Stimulated activated memory B cell treated with anti-CD40 and anti-IgM and Interleukin-4, amounts not matched to agents 10 μg/mL and 1 μg/mL and 100 μg/mL, for 72 hours (primary cell): Measurements from ENCODE around the gene PPP3CA.

Experiments
- ATAC-seq: fragments of 150-1000 bp; cut with Tn5 transposase; 2 replicates; pipeline ENCODE4 v1.10.0; 2021
- H3K27ac Mint-ChIP-seq: one replicate; pipeline ENCODE4 v1.8.0; 2022; ENCODE audit warnings: mild to moderate bottlenecking, mixed read lengths
- H3K27me3 Mint-ChIP-seq: one replicate; pipeline ENCODE4 v1.8.0; 2022; ENCODE audit warnings: mixed read lengths
- H3K36me3 Mint-ChIP-seq: one replicate; pipeline ENCODE4 v1.8.0; 2022; ENCODE audit warnings: mixed read lengths
- H3K4me1 Mint-ChIP-seq: one replicate; pipeline ENCODE4 v1.8.0; 2022; ENCODE audit warnings: mixed read lengths
- H3K4me3 Mint-ChIP-seq: one replicate; pipeline ENCODE4 v1.8.0; 2022; ENCODE audit warnings: mild to moderate bottlenecking, moderate library complexity, mixed read lengths
- H3K9me3 Mint-ChIP-seq: one replicate; pipeline ENCODE4 v1.8.0; 2022; ENCODE audit warnings: mixed read lengths

The PPP3CA gene

GRCh38 chr4:101285985-101286384 lies 61.3 kb downstream of the PPP3CA start:
- Mint-ChIP-seq H3K27ac (no peak overlapping the region), H3K27me3 (no peaks in the 10 kb centered on the region), H3K4me3 (no peak overlapping the region), H3K4me1 (peaks cover 70% of the 10 kb centered on the region), H3K36me3 (no peaks in the 10 kb centered on the region), H3K9me3 (no peaks in the 10 kb centered on the region)
- ATAC-seq: no peak

- H3K9me3 Mint-ChIP-seq: no peaks in the 10 kb centered on the region
- peak overlapping the region; percentile 36 for H3K27ac Mint-ChIP-seq
- no peak for ATAC-seq
- peaks cover 71% of the 10 kb centered on the region for H3K4me1 Mint-ChIP-seq
- no peak overlapping the region for H3K4me3 Mint-ChIP-seq
- H3K27me3 Mint-ChIP-seq: no peaks in the 10 kb centered on the region
- H3K36me3 Mint-ChIP-seq: peaks cover 6% of the 10 kb centered on the region
These were observed 62.8 kb downstream of the PPP3CA start for GRCh38 chr4:101284546-101284945.

GRCh38 chr4:101283434-101283833 lies 63.9 kb downstream of the PPP3CA start:
- H3K4me1 Mint-ChIP-seq: peaks cover 71% of the 10 kb centered on the region
- no peak overlapping the region for H3K27ac Mint-ChIP-seq
- H3K27me3 Mint-ChIP-seq: no peaks in the 10 kb centered on the region
- H3K4me3 Mint-ChIP-seq: no peak overlapping the region
- H3K9me3 Mint-ChIP-seq: no peaks in the 10 kb centered on the region
- ATAC-seq: no peak
- peaks cover 7% of the 10 kb centered on the region for H3K36me3 Mint-ChIP-seq

GRCh38 chr4:101282076-101282844 lies 65.1 kb downstream of the PPP3CA start:
- peaks cover 12% of the 10 kb centered on the region for H3K36me3 Mint-ChIP-seq
- no peak overlapping the region for H3K27ac Mint-ChIP-seq
- peaks cover 65% of the 10 kb centered on the region for H3K4me1 Mint-ChIP-seq
- peak; percentile 66 for ATAC-seq
- no peaks in the 10 kb centered on the region for H3K9me3 Mint-ChIP-seq
- H3K4me3 Mint-ChIP-seq: no peak overlapping the region
- H3K27me3 Mint-ChIP-seq: no peaks in the 10 kb centered on the region

- Mint-ChIP-seq H3K4me3 (no peak overlapping the region), H3K27ac (peak overlapping the region; percentile 76), H3K36me3 (peaks cover 17% of the 10 kb centered on the region), H3K4me1 (peaks cover 76% of the 10 kb centered on the region), H3K9me3 (no peaks in the 10 kb centered on the region), H3K27me3 (no peaks in the 10 kb centered on the region)
- no peak for ATAC-seq
These were observed 66.3 kb downstream of the PPP3CA start for GRCh38 chr4:101280866-101281600.

- peak overlapping the region; percentile 58 for H3K4me3 Mint-ChIP-seq
- no peaks in the 10 kb centered on the region for H3K27me3 Mint-ChIP-seq
- peak; percentile 84 for ATAC-seq
- no peaks in the 10 kb centered on the region for H3K9me3 Mint-ChIP-seq
- H3K4me1 Mint-ChIP-seq: peaks cover 85% of the 10 kb centered on the region
- peak overlapping the region; percentile 76 for H3K27ac Mint-ChIP-seq
- peaks cover 17% of the 10 kb centered on the region for H3K36me3 Mint-ChIP-seq
These were observed 67.9 kb downstream of the PPP3CA start for GRCh38 chr4:101279377-101279871.

GRCh38 chr4:101277671-101278070 lies 69.7 kb downstream of the PPP3CA start:
- no peaks in the 10 kb centered on the region for H3K9me3 Mint-ChIP-seq
- H3K27ac Mint-ChIP-seq: no peak overlapping the region
- peaks cover 17% of the 10 kb centered on the region for H3K36me3 Mint-ChIP-seq
- no peak for ATAC-seq
- no peaks in the 10 kb centered on the region for H3K27me3 Mint-ChIP-seq
- H3K4me1 Mint-ChIP-seq: peaks cover 71% of the 10 kb centered on the region
- H3K4me3 Mint-ChIP-seq: no peak overlapping the region

GRCh38 chr4:101276661-101277060 lies 70.7 kb downstream of the PPP3CA start:
- H3K36me3 Mint-ChIP-seq: peaks cover 17% of the 10 kb centered on the region
- no peaks in the 10 kb centered on the region for H3K27me3 Mint-ChIP-seq
- no peaks in the 10 kb centered on the region for H3K9me3 Mint-ChIP-seq
- no peak overlapping the region for H3K27ac Mint-ChIP-seq
- ATAC-seq: no peak
- peaks cover 72% of the 10 kb centered on the region for H3K4me1 Mint-ChIP-seq
- no peak overlapping the region for H3K4me3 Mint-ChIP-seq

- H3K36me3 Mint-ChIP-seq: peaks cover 16% of the 10 kb centered on the region
- no peaks in the 10 kb centered on the region for H3K9me3 Mint-ChIP-seq
- peaks cover 71% of the 10 kb centered on the region for H3K4me1 Mint-ChIP-seq
- no peak overlapping the region for H3K27ac Mint-ChIP-seq
- no peaks in the 10 kb centered on the region for H3K27me3 Mint-ChIP-seq
- peak overlapping the region; percentile 8 for H3K4me3 Mint-ChIP-seq
- no peak for ATAC-seq
These were observed 72.2 kb downstream of the PPP3CA start for GRCh38 chr4:101274888-101275752.

GRCh38 chr4:101271516-101271915 lies 75.8 kb downstream of the PPP3CA start:
- no peak overlapping the region for H3K27ac Mint-ChIP-seq
- no peaks in the 10 kb centered on the region for H3K36me3 Mint-ChIP-seq
- no peaks in the 10 kb centered on the region for H3K9me3 Mint-ChIP-seq
- ATAC-seq: no peak
- H3K4me1 Mint-ChIP-seq: peaks cover 68% of the 10 kb centered on the region
- no peak overlapping the region for H3K4me3 Mint-ChIP-seq
- H3K27me3 Mint-ChIP-seq: no peaks in the 10 kb centered on the region

GRCh38 chr4:101269682-101270081 lies 77.6 kb downstream of the PPP3CA start:
- Mint-ChIP-seq H3K9me3 (no peaks in the 10 kb centered on the region), H3K27ac (no peak overlapping the region), H3K27me3 (no peaks in the 10 kb centered on the region), H3K36me3 (no peaks in the 10 kb centered on the region), H3K4me3 (no peak overlapping the region), H3K4me1 (peaks cover 62% of the 10 kb centered on the region)
- ATAC-seq: no peak

GRCh38 chr4:101265816-101266172 lies 81.5 kb downstream of the PPP3CA start:
- H3K4me3 Mint-ChIP-seq: no peak overlapping the region
- H3K9me3 Mint-ChIP-seq: no peaks in the 10 kb centered on the region
- ATAC-seq: no peak
- H3K36me3 Mint-ChIP-seq: no peaks in the 10 kb centered on the region
- no peaks in the 10 kb centered on the region for H3K27me3 Mint-ChIP-seq
- H3K27ac Mint-ChIP-seq: no peak overlapping the region
- H3K4me1 Mint-ChIP-seq: peaks cover 78% of the 10 kb centered on the region

- no peaks in the 10 kb centered on the region for H3K36me3 Mint-ChIP-seq
- no peaks in the 10 kb centered on the region for H3K27me3 Mint-ChIP-seq
- H3K4me3 Mint-ChIP-seq: no peak overlapping the region
- ATAC-seq: no peak
- peaks cover 82% of the 10 kb centered on the region for H3K4me1 Mint-ChIP-seq
- no peak overlapping the region for H3K27ac Mint-ChIP-seq
- no peaks in the 10 kb centered on the region for H3K9me3 Mint-ChIP-seq
These were observed 82.1 kb downstream of the PPP3CA start for GRCh38 chr4:101264993-101265815.

GRCh38 chr4:101264512-101264911 lies 82.8 kb downstream of the PPP3CA start:
- Mint-ChIP-seq H3K4me3 (no peak overlapping the region), H3K36me3 (no peaks in the 10 kb centered on the region), H3K27ac (no peak overlapping the region), H3K9me3 (no peaks in the 10 kb centered on the region), H3K4me1 (peaks cover 89% of the 10 kb centered on the region), H3K27me3 (no peaks in the 10 kb centered on the region)
- no peak for ATAC-seq
